Activated CD4-positive, alpha-beta T cell treated with anti-CD3 and anti-CD28 coated beads, Interleukin-2, amount 50 U/mL, for 48 hours (primary cell): ENCODE measurements around the gene SDC3.
"Not testable (repeated sequence)": the region's sequence is repeated elsewhere in the genome, so short reads cannot be mapped to it uniquely, and the experiment has no call there.

ENCODE experiments used
- DNase-seq, 2 experiments: peaks; one replicate each; pipeline ENCODE4 v3.0.0-alpha.2; 2020

The SDC3 gene

GRCh38 chr1:30908696-30909364 is at the start of gene SDC3:
SDC3 (minus strand) TSS chr1:30908758; CDS start chr1:30908586, 172 bp downstream.
- no peak for DNase-seq

- DNase-seq = no peak
Measured at GRCh38 chr1:30957560-30958222, 49.1 kb upstream of the SDC3 start.

- no peak for DNase-seq
Measured at GRCh38 chr1:30955448-30956015, 47.0 kb upstream of the SDC3 start.

GRCh38 chr1:30953685-30954084 is 45.1 kb upstream of the SDC3 start:
- no peak for DNase-seq

- DNase-seq = no peak
Measured at GRCh38 chr1:30952098-30952497, 43.5 kb upstream of the SDC3 start.

- DNase-seq = no peak
Measured at GRCh38 chr1:30950700-30951099, 42.1 kb upstream of the SDC3 start.

GRCh38 chr1:30950053-30950452 is 41.5 kb upstream of the SDC3 start:
- DNase-seq = no peak

- not testable (repeated sequence) for DNase-seq
Measured at GRCh38 chr1:30949487-30949838, 40.9 kb upstream of the SDC3 start.

GRCh38 chr1:30948813-30949486 is 40.4 kb upstream of the SDC3 start:
- not testable (repeated sequence) for DNase-seq

GRCh38 chr1:30948278-30948677 is 39.7 kb upstream of the SDC3 start:
- no peak for DNase-seq

- no peak for DNase-seq
Measured at GRCh38 chr1:30947212-30947611, 38.7 kb upstream of the SDC3 start.

- no peak for DNase-seq
Measured at GRCh38 chr1:30942326-30942963, 33.9 kb upstream of the SDC3 start.

GRCh38 chr1:30940541-30940940 is 32.0 kb upstream of the SDC3 start:
- DNase-seq = no peak

GRCh38 chr1:30936541-30937171 is 28.1 kb upstream of the SDC3 start:
- DNase-seq = no peak

- DNase-seq = not testable (repeated sequence)
Measured at GRCh38 chr1:30935758-30936157, 27.2 kb upstream of the SDC3 start.

- no peak for DNase-seq
Measured at GRCh38 chr1:30934613-30935012, 26.1 kb upstream of the SDC3 start.

- DNase-seq = no peak
Measured at GRCh38 chr1:30933874-30934252, 25.3 kb upstream of the SDC3 start.

GRCh38 chr1:30930631-30931173 is 22.1 kb upstream of the SDC3 start:
- DNase-seq = no peak

GRCh38 chr1:30929944-30930525 is 21.5 kb upstream of the SDC3 start:
- DNase-seq = no peak

- DNase-seq = peak; percentile 54 to 66
Measured at GRCh38 chr1:30929135-30929889, 20.8 kb upstream of the SDC3 start.

GRCh38 chr1:30928789-30929134 is 20.2 kb upstream of the SDC3 start:
- DNase-seq = no peak

- DNase-seq = no peak
Measured at GRCh38 chr1:30928171-30928570, 19.6 kb upstream of the SDC3 start.
